ENCODE measurements around the gene PNPLA6. TPM values are rescaled to one million over a fixed set of nuclear protein-coding genes. Genes with fewer than 3 reads are reported as not detected.

The PNPLA6 gene
- 64.7 and 81.5 TPM in 2 replicates for total RNA-seq (2014; rRNA removed)
- polyA plus RNA-seq (2012) = 83.7 TPM

GRCh38 chr19:7535047-7535997 is at the start of gene PNPLA6:
PNPLA6 (plus strand) TSS chr19:7535717; CDS start chr19:7535789, 72 bp downstream.
- DNase-seq (ENCODE audit: low read depth) = peak; percentile 90

- no peak for DNase-seq (ENCODE audit: low read depth)
Measured at GRCh38 chr19:7486923-7487322, 48.6 kb upstream of the PNPLA6 start.

GRCh38 chr19:7488736-7489353 is 46.7 kb upstream of the PNPLA6 start, which contains the start of gene PEX11G:
PEX11G (minus strand) TSS chr19:7489035; CDS start chr19:7489010, 25 bp downstream.
- DNase-seq (ENCODE audit: low read depth) = peak; percentile 81

- no peak for DNase-seq (ENCODE audit: low read depth)
Measured at GRCh38 chr19:7489609-7490044, 45.9 kb upstream of the PNPLA6 start.

GRCh38 chr19:7492142-7492541 is 43.4 kb upstream of the PNPLA6 start:
- peak; percentile 56 for DNase-seq (ENCODE audit: low read depth)

- DNase-seq (ENCODE audit: low read depth) = no peak
Measured at GRCh38 chr19:7492558-7492957, 43.0 kb upstream of the PNPLA6 start.

GRCh38 chr19:7494416-7495098 is 41.0 kb upstream of the PNPLA6 start:
- DNase-seq (ENCODE audit: low read depth) = no peak

GRCh38 chr19:7497292-7497691 is 38.2 kb upstream of the PNPLA6 start:
- no peak for DNase-seq (ENCODE audit: low read depth)

- no peak for DNase-seq (ENCODE audit: low read depth)
Measured at GRCh38 chr19:7500811-7501450, 34.6 kb upstream of the PNPLA6 start.

GRCh38 chr19:7502552-7502951 is 33.0 kb upstream of the PNPLA6 start:
- no peak for DNase-seq (ENCODE audit: low read depth)

GRCh38 chr19:7504684-7505083 is 30.8 kb upstream of the PNPLA6 start:
- DNase-seq (ENCODE audit: low read depth) = no peak

GRCh38 chr19:7505288-7505681 is 30.2 kb upstream of the PNPLA6 start:
- DNase-seq (ENCODE audit: low read depth) = no peak

- no peak for DNase-seq (ENCODE audit: low read depth)
Measured at GRCh38 chr19:7505682-7506384, 29.7 kb upstream of the PNPLA6 start.

- DNase-seq (ENCODE audit: low read depth) = peak; percentile 68
Measured at GRCh38 chr19:7506385-7507328, 28.9 kb upstream of the PNPLA6 start.

- peak; percentile 85 for DNase-seq (ENCODE audit: low read depth)
Measured at GRCh38 chr19:7507884-7508283, 27.6 kb upstream of the PNPLA6 start.

GRCh38 chr19:7509625-7510024 is 25.9 kb upstream of the PNPLA6 start:
- DNase-seq (ENCODE audit: low read depth) = no peak

GRCh38 chr19:7512400-7512851 is 23.1 kb upstream of the PNPLA6 start:
- DNase-seq (ENCODE audit: low read depth) = no peak

- DNase-seq (ENCODE audit: low read depth) = no peak
Measured at GRCh38 chr19:7513809-7514642, 21.5 kb upstream of the PNPLA6 start.

All from LHCN-M2 (cell line).